ENCODE measurements around the gene ITPR1. TPM values are rescaled to one million over a fixed set of nuclear protein-coding genes. Genes with fewer than 3 reads are reported as not detected.

The ITPR1 gene
- total RNA-seq, 2 donors from 2014 or later, result 254 to 283 TPM

DNA sequence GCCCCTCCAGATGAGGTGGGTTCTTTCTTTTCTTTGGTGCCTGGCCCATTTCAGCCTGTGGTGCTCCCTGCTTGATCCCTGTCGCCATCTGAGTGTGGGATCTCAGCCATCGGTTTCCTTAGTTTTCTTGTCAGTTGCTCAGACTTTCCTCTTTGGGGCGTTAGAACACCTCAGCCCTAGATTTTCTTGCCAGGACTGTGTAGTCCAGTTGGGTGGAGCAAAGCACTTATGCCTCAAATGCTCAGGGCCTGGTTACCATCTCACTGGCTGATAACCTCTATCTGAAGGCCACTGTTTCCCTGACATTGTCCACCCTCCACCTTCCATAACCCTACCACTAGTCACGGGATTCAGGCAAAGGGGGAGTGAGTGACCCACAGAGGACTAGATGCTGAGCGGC, 277.4 kb downstream of the ITPR1 start:
- DNase-seq (ENCODE audit: low spot score) (no peak), ATAC-seq (ENCODE audit: insufficient number of reproducible peaks, low FRiP score, low read depth) (no peak)
- TF ChIP-seq, protein P1, sequence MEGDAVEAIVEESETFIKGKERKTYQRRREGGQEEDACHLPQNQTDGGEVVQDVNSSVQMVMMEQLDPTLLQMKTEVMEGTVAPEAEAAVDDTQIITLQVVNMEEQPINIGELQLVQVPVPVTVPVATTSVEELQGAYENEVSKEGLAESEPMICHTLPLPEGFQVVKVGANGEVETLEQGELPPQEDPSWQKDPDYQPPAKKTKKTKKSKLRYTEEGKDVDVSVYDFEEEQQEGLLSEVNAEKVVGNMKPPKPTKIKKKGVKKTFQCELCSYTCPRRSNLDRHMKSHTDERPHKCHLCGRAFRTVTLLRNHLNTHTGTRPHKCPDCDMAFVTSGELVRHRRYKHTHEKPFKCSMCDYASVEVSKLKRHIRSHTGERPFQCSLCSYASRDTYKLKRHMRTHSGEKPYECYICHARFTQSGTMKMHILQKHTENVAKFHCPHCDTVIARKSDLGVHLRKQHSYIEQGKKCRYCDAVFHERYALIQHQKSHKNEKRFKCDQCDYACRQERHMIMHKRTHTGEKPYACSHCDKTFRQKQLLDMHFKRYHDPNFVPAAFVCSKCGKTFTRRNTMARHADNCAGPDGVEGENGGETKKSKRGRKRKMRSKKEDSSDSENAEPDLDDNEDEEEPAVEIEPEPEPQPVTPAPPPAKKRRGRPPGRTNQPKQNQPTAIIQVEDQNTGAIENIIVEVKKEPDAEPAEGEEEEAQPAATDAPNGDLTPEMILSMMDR (IDR thresholded peaks at IDR 0.05), result no peak
- Histone ChIP-seq H3K9me3 (no peaks in the 10 kb centered on the region), H3K4me1 (ENCODE audit: control insufficient read depth in 1 of 2, low read depth in 2 of 2) (peaks cover 25 to 27% of the 10 kb centered on the region in 2 donors), H3K27ac (peak overlapping the region; percentile 30 to 83), H3K36me3 (peaks cover 19% of the 10 kb centered on the region), H3K27me3 (replicated peaks; ENCODE audit: insufficient read depth) (no peaks in the 10 kb centered on the region), H3K4me3 (no peak overlapping the region)

DNA sequence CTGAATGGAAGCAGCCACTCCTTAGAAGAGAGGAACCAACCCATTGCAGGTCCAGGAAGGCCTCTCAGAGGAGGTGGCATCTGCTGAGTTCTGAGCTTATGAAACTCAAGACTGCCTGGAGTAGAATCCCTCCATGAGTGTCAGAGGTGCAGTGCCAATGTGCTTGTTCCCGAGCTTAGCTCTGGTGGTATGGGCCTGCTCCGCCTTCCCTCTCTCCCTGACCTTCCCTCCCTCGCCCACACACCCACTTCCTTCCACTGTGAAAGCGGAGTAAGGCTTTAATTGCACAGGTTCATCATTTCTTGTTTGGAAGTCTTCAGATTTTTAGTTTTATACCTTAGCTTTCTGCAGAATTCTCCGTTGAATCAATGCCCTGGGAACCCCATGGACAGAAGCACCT, 278.1 kb downstream of the ITPR1 start:
- ATAC-seq (ENCODE audit: insufficient number of reproducible peaks, low FRiP score, low read depth) (no peak), DNase-seq (ENCODE audit: low spot score) (no peak)
- Histone ChIP-seq H3K36me3 (peaks cover 19% of the 10 kb centered on the region), H3K9me3 (no peaks in the 10 kb centered on the region), H3K4me3 (no peak overlapping the region), H3K27me3 (replicated peaks; ENCODE audit: insufficient read depth) (no peaks in the 10 kb centered on the region), H3K4me1 (ENCODE audit: control insufficient read depth in 1 of 2, low read depth in 2 of 2) (peaks cover 25 to 27% of the 10 kb centered on the region in 2 donors), H3K27ac (peak overlapping the region; percentile 30 to 83)
- TF ChIP-seq, protein P1 (IDR thresholded peaks at IDR 0.05), result no peak

DNA sequence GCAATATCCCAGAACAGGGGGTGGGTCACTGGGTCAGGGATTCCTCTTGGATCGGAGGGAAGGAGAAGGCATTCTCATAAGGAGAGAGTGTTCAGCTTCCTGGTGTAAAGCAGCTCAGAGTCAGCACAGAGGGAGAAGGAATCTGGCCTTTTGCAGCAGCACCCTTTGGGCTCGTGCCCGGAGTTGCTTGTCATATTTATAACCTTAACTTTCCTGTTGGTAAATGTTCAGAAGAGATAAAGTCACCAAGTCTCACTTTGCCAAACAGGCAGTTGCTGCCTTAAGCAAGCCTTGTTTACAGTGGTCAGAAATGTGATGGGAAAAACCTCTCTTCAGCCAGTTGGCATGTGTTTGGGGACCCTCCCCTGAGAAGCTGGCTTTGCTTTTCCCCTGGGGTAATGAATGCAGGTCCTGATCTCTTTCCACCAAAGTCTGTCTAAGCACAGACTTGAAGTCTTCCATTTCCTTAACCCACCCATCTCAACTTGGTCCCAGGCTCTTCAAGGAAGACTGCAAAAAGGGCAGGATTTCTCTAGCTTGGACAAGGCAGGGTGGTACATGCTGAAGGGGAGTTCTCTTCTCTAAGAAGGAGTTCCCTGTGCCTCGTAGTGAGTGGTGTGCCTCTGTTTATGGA, 279.1 kb downstream of the ITPR1 start:
- H3K27me3 ChIP-seq (replicated peaks; ENCODE audit: insufficient read depth), result no peaks in the 10 kb centered on the region
- peak overlapping the region; percentile 54 to 83 for H3K27ac ChIP-seq
- H3K4me1 ChIP-seq (ENCODE audit: control insufficient read depth in 1 of 2, low read depth in 2 of 2), result peaks cover 25 to 27% of the 10 kb centered on the region in 2 donors
- H3K4me3 ChIP-seq, result no peak overlapping the region
- TF ChIP-seq, protein P1 (IDR thresholded peaks at IDR 0.05), result no peak
- no peaks in the 10 kb centered on the region for H3K9me3 ChIP-seq
- H3K36me3 ChIP-seq, result peaks cover 18% of the 10 kb centered on the region
- ATAC-seq (ENCODE audit: insufficient number of reproducible peaks, low FRiP score, low read depth), result peak; percentile 61
- peak; percentile 61 for DNase-seq (ENCODE audit: low spot score)

DNA sequence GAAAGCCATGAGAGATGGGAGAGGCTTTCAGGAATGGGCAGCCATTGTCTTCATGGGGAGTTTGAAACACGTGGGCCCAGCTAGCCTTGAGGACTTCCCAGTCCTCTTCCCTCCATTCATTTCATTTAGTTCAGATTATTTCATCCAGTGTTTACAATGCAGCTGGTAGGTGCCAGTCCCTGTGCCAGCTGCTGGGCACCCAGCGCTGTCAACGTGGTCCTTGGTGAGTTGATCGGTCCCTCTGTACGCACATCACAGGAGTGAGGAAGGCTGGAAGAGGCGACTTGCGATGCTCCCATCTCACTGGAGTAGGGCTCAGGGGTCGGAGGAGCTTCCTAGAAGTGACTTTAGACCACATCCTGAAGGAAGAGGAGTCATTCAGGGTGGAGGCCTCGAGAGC, 279.7 kb downstream of the ITPR1 start:
- no peak for ATAC-seq (ENCODE audit: insufficient number of reproducible peaks, low FRiP score, low read depth)
- Histone ChIP-seq H3K27me3 (replicated peaks; ENCODE audit: insufficient read depth) (no peaks in the 10 kb centered on the region), H3K36me3 (peaks cover 16% of the 10 kb centered on the region), H3K27ac (peak overlapping the region; percentile 54 to 83), H3K4me1 (ENCODE audit: control insufficient read depth in 1 of 2, low read depth in 2 of 2) (peaks cover 25 to 27% of the 10 kb centered on the region in 2 donors), H3K4me3 (no peak overlapping the region), H3K9me3 (no peaks in the 10 kb centered on the region)
- TF ChIP-seq, protein P1 (IDR thresholded peaks at IDR 0.05), result no peak
- DNase-seq (ENCODE audit: low spot score), result no peak

DNA sequence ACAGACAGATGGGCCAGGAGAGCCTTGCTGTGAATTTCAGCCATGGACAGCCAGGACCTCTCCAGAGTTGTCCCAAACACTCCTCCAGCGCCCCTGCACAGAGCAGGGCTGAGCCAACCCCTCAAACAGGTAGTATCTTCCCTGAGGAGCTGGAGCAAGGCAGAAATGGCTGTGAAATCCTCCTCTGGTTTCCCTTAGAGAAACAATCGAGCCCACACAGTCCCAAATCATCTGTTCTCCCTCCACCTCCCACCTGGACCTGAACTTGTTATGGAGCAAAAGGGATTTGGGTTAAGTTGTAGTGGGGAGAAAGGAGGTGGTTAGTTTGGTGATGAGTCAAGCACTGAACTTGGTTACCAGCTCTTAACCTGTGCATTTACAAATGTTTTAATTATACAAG, 280.4 kb downstream of the ITPR1 start:
- no peaks in the 10 kb centered on the region for H3K9me3 ChIP-seq
- ATAC-seq (ENCODE audit: insufficient number of reproducible peaks, low FRiP score, low read depth) (no peak), DNase-seq (ENCODE audit: low spot score) (no peak)
- H3K27ac ChIP-seq, result no peak overlapping the region
- no peak overlapping the region for H3K4me3 ChIP-seq
- peaks cover 14% of the 10 kb centered on the region for H3K36me3 ChIP-seq
- no peaks in the 10 kb centered on the region for H3K27me3 ChIP-seq (replicated peaks; ENCODE audit: insufficient read depth)
- TF ChIP-seq, protein P1 (IDR thresholded peaks at IDR 0.05), result no peak
- peaks cover 25 to 27% of the 10 kb centered on the region in 2 donors for H3K4me1 ChIP-seq (ENCODE audit: control insufficient read depth in 1 of 2, low read depth in 2 of 2)

All from thoracic aorta (tissue), 2 donors.